ENCODE results near the gene SH2B3.

GRCh38 chr12:111457071-111457470 is 51.3 kb downstream of the SH2B3 start:
- TF ChIP-seq, protein P1, sequence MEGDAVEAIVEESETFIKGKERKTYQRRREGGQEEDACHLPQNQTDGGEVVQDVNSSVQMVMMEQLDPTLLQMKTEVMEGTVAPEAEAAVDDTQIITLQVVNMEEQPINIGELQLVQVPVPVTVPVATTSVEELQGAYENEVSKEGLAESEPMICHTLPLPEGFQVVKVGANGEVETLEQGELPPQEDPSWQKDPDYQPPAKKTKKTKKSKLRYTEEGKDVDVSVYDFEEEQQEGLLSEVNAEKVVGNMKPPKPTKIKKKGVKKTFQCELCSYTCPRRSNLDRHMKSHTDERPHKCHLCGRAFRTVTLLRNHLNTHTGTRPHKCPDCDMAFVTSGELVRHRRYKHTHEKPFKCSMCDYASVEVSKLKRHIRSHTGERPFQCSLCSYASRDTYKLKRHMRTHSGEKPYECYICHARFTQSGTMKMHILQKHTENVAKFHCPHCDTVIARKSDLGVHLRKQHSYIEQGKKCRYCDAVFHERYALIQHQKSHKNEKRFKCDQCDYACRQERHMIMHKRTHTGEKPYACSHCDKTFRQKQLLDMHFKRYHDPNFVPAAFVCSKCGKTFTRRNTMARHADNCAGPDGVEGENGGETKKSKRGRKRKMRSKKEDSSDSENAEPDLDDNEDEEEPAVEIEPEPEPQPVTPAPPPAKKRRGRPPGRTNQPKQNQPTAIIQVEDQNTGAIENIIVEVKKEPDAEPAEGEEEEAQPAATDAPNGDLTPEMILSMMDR (IDR thresholded peaks at IDR 0.05; ENCODE audit: insufficient read depth, low read length, poor library complexity, severe bottlenecking), result no peak
- TF ChIP-seq EZH2phosphoT487 (conservative IDR thresholded peaks at IDR 0.05; ENCODE audit: low read length), result no peak

Measured in SU-DHL-6 (cell line).